Aorta (tissue), 5 donors: ENCODE measurements around the gene ERGIC1. TPM values are rescaled to one million over a fixed set of nuclear protein-coding genes. Genes with fewer than 3 reads are reported as not detected.

ENCODE experiments used
- ATAC-seq: fragments of 200-7000 bp; cut with Tn5 transposase; one replicate; pipeline ENCODE4 v1.9.1; 2022; ENCODE audit warnings: moderate library complexity; ENCODE audit not compliant: low FRiP score
- DNase-seq, 2 donors: peaks; one replicate each; pipeline ENCODE4 v3.0.0-alpha.2; 2020
- H3K27ac ChIP-seq, 2 donors: one replicate each; pipeline ENCODE4 v1.5.1; 2013; ENCODE audit warnings: low read length in 2 of 2, mild to moderate bottlenecking in 2 of 2, moderate library complexity in 2 of 2, control low read depth in 1 of 2, inconsistent platforms in 1 of 2, low read depth in 1 of 2
- H3K27me3 ChIP-seq, 2 donors: one replicate each; pipeline ENCODE4 v1.6.1; 2013; ENCODE audit warnings: control low read depth in 1 of 2, low read length in 1 of 2, mild to moderate bottlenecking in 1 of 2, moderate library complexity in 1 of 2; ENCODE audit not compliant: insufficient read depth in 2 of 2, control insufficient read depth in 1 of 2
- H3K36me3 ChIP-seq, 2 donors: one replicate each; pipeline ENCODE4 v1.6.1; 2013; ENCODE audit warnings: control low read depth in 1 of 2, low read length in 1 of 2, mild to moderate bottlenecking in 1 of 2; ENCODE audit not compliant: insufficient read depth in 2 of 2, control insufficient read depth in 1 of 2
- H3K4me1 ChIP-seq, 2 donors: one replicate each; pipeline ENCODE4 v1.6.1; 2013; ENCODE audit warnings: low read length in 2 of 2, control low read depth in 1 of 2, mild to moderate bottlenecking in 1 of 2, moderate library complexity in 1 of 2; ENCODE audit not compliant: insufficient read depth in 2 of 2, control insufficient read depth in 1 of 2
- H3K4me3 ChIP-seq, 2 donors: one replicate each; pipeline ENCODE4 v1.5.1; 2013; ENCODE audit warnings: low read length in 2 of 2, control low read depth in 1 of 2, mild to moderate bottlenecking in 1 of 2
- H3K9me3 ChIP-seq: one replicate; pipeline ENCODE4 v1.6.1; 2013; ENCODE audit warnings: mild to moderate bottlenecking, low read length; ENCODE audit not compliant: control insufficient read depth
- WGBS, 2 donors: extraction: QIAGEN DNeasy Blood & Tissue Kit; methylation state at CpG; one replicate each; pipeline ENCODE4 v1.1.7; 2013; 5-methylcytosine and 5-hydroxymethylcytosine counted together
- intact Hi-C, 2 donors: fragments of 100-400 bp; cut with DNase I; formaldehyde crosslinking; loops; one replicate each; pipeline versions ENCODE4 v1.14.2 to v1.15.0; 2022
- polyA plus RNA-seq, 2 donors: library from polyadenylated mRNA; stranded (reverse); fragments of 200-250 nt; gene quantifications; one replicate each; pipeline ENCODE4 v1.2.3, GENCODE V29; 2013
- total RNA-seq, 2 donors: library from RNA; stranded (reverse); fragmentation: NEBNext Ultra II Directional; extraction: Animal tissue kit (Norgen Biotek cat#: 25700); gene quantifications; one replicate each; pipeline ENCODE4 v1.2.1, GENCODE V29; 2021
- donor health status: healthy with polysubstance abuse.
- donor health status: Bipolar disorder and iron deficiency.
- donor health status: DM: no; HTN: no; CAD: no.
- donor health status: DM: no; HTN: no; CAD: no.
- donor health status: DM: yes; HTN: yes; CAD: no.

Gene ERGIC1
- total and polyA plus RNA-seq, 4 donors = 122 to 170 (median 130) TPM

GRCh38 chr5:172981931-172982330, 147.9 kb downstream of the ERGIC1 start:
- DNase-seq (no peak), ATAC-seq (no peak)
- intact Hi-C loops = loop anchor here (2.0 to 10.0 kb wide), 6 partner anchors 75 to 303 kb away; partner anchors contain the start of genes BNIP1 (in 2 of the 2) and CREBRF (in 2 of the 2)
- peaks cover 0 to 3% of the 10 kb centered on the region in 2 donors for H3K36me3 ChIP-seq
- H3K27me3 ChIP-seq = no peaks in the 10 kb centered on the region
- H3K27ac ChIP-seq = no peak overlapping the region
- WGBS, 2 donors = 91 to 93% methylated on average over 7 of the region's 7 CpGs
- H3K4me1 ChIP-seq = peaks cover 0 to 3% of the 10 kb centered on the region in 2 donors
- H3K9me3 ChIP-seq = no peaks in the 10 kb centered on the region
- no peak overlapping the region for H3K4me3 ChIP-seq

DNA sequence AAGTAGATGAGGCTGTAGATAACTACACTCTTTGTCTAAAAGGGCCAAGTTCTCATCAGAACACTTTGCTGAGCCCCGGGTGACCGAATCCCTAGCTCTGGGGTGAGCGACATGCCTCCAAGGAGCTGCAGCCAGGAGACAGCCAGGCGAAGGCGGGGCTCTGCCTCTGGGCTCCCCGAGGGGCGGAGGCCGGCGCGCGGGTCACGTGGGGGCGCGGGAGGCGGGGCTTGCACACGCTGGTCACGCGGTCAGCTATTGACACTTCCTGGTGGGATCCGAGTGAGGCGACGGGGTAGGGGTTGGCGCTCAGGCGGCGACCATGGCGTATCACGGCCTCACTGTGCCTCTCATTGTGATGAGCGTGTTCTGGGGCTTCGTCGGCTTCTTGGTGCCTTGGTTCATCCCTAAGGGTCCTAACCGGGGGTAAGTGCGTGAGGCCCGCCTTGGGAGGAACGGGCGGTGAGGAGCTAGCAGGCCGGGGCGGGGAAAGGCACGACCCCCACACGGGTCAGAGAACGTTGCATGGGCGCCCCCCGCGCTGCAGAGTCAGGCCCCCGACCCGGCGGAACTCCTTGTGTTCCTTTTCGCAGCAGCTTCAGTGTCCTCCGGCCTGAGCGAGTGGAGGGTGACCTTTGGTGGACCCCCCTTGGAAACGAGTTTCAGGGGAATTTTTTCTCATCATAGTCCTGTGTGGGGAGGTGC, 149.6 kb downstream of the ERGIC1 start, which contains the start of gene ATP6V0E1:
ATP6V0E1 (plus strand) TSS at position 230 of the 702 bp plus-strand sequence; CDS start at position 320, 90 bp downstream.
- intact Hi-C loops = loop anchor here (2.0 to 10.0 kb wide), 6 partner anchors 73 to 301 kb away; partner anchors contain the start of genes BNIP1 (in 2 of the 2) and CREBRF (in 2 of the 2)
- peak within 1 kb of the TSS; percentile 38 to 48 for H3K27ac ChIP-seq
- DNase-seq (peak; percentile 98 to 99), ATAC-seq (peak; percentile 99)
- peaks cover 0 to 3% of the 10 kb centered on the region in 2 donors for H3K4me1 ChIP-seq
- H3K9me3 ChIP-seq = no peaks in the 10 kb centered on the region
- H3K36me3 ChIP-seq = peaks cover 0 to 3% of the 10 kb centered on the region in 2 donors
- 1% methylated on average over 49 of the region's 49 CpGs for WGBS, 2 donors
- H3K4me3 ChIP-seq = peak within 1 kb of the TSS; percentile 39 to 72
- H3K27me3 ChIP-seq = no peaks in the 10 kb centered on the region

GRCh38 chr5:172984244-172984953, 150.3 kb downstream of the ERGIC1 start:
- no peaks in the 10 kb centered on the region for H3K9me3 ChIP-seq
- peak; percentile 82 to 87 for DNase-seq
- no peaks in the 10 kb centered on the region for H3K27me3 ChIP-seq
- ATAC-seq = peak; percentile 87
- peak overlapping the region; percentile 39 to 72 for H3K4me3 ChIP-seq
- H3K4me1 ChIP-seq = peaks cover 0 to 3% of the 10 kb centered on the region in 2 donors
- intact Hi-C loops = loop anchor here (5.0 to 10.0 kb wide), 5 partner anchors 73 to 300 kb away; partner anchors contain the start of genes BNIP1 (in 2 of the 2) and CREBRF (in 1 of the 2)
- WGBS, 2 donors = 1 to 2% methylated on average over 15 of the region's 15 CpGs
- peak overlapping the region; percentile 38 to 48 for H3K27ac ChIP-seq
- H3K36me3 ChIP-seq = peaks cover 0 to 3% of the 10 kb centered on the region in 2 donors

DNA sequence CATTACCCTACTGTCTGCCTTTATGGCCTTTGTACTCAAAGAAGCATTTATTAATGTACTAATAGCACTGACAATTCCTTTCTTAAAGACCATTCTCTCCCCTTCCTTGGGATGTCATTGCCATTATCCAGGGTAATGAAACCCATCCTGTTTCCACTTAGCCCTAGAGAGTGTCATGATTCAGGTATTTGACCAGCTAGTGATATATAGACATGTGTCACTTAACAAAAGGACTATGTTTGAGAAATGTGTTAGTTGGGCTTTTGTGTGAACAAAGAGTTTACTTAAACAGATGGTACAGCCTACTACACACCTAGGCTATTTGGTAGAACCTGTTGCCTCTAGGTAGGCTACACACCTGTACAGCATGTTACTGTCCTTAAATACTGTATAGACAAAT, 151.5 kb downstream of the ERGIC1 start:
- no peak for ATAC-seq
- Histone ChIP-seq H3K36me3 (peaks cover 0 to 3% of the 10 kb centered on the region in 2 donors), H3K4me1 (peaks cover 0 to 3% of the 10 kb centered on the region in 2 donors), H3K27me3 (no peaks in the 10 kb centered on the region), H3K27ac (no peak overlapping the region), H3K4me3 (no peak overlapping the region), H3K9me3 (no peaks in the 10 kb centered on the region)
- intact Hi-C loops = loop anchor here (10.0 kb wide), 2 partner anchors 159 to 299 kb away; partner anchors contain the start of gene BNIP1 (in 1 of the 2)
- DNase-seq = no peak

DNA sequence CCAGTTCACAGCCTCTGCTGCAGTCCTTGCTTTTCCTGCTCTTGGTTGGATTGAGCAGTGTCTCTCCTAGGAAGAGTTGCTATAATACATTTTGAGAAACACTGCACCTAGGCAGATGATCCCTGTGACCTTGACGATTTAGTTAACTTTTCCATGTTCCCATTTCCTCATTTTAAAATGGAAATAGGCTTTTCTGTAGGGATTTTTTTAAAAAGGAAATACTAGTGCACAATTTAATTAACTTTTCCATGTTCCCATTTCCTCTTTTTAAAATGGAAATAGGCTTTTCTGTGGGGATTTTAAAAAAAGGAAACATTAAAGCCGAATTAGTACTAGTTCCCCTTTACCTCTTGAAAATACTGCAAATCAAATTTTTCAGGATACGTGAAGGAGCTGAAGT, 154.2 kb downstream of the ERGIC1 start:
- intact Hi-C loops = loop anchor here (10.0 kb wide), 2 partner anchors 157 to 297 kb away; partner anchors contain the start of gene BNIP1 (in 1 of the 2)
- Histone ChIP-seq H3K27ac (no peak overlapping the region), H3K4me1 (peaks cover 0 to 3% of the 10 kb centered on the region in 2 donors), H3K36me3 (peaks cover 0 to 4% of the 10 kb centered on the region in 2 donors), H3K9me3 (no peaks in the 10 kb centered on the region), H3K27me3 (no peaks in the 10 kb centered on the region), H3K4me3 (no peak overlapping the region)
- no peak for DNase-seq
- 76 to 80% methylated on average over 3 of the region's 3 CpGs for WGBS, 2 donors
- no peak for ATAC-seq

- H3K4me1 ChIP-seq = no peaks in the 10 kb centered on the region
- H3K4me3 ChIP-seq = no peak overlapping the region
- WGBS, 2 donors = 93 to 96% methylated on average over 8 of the region's 8 CpGs
- ATAC-seq (no peak), DNase-seq (no peak)
- H3K36me3 ChIP-seq = peaks cover 0 to 6% of the 10 kb centered on the region in 2 donors
- H3K27me3 ChIP-seq = no peaks in the 10 kb centered on the region
- no peaks in the 10 kb centered on the region for H3K9me3 ChIP-seq
- intact Hi-C loops = no loop called here
- H3K27ac ChIP-seq = no peak overlapping the region
Measured at GRCh38 chr5:172990776-172991175, 156.7 kb downstream of the ERGIC1 start.

DNA sequence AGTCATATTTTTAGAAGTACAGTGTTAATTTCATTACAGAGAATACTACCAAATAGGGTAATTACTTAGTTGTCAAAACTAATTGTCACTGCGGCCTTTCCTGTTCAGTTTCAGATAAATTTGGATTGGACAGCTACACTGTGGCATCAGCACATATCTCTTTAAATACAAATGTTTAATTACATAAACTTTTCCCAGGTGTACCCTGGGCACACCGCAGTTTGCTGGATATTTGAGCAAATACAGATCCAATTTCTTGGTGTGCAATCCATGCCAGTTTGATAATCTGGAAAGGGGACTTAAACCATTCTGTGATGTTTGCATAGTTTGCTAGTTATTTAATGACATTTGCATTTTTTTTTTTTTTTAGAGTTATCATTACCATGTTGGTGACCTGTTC, 160.4 kb downstream of the ERGIC1 start:
- no peak overlapping the region for H3K4me3 ChIP-seq
- H3K27me3 ChIP-seq = no peaks in the 10 kb centered on the region
- H3K9me3 ChIP-seq = no peaks in the 10 kb centered on the region
- intact Hi-C loops = no loop called here
- ATAC-seq = no peak
- WGBS, 2 donors = 94 to 97% methylated on average over 2 of the region's 2 CpGs
- no peak for DNase-seq
- H3K36me3 ChIP-seq = peaks cover 0 to 3% of the 10 kb centered on the region in 2 donors
- H3K27ac ChIP-seq = no peak overlapping the region
- H3K4me1 ChIP-seq = no peaks in the 10 kb centered on the region

GRCh38 chr5:172999372-172999973, 165.4 kb downstream of the ERGIC1 start:
- H3K4me1 ChIP-seq = no peaks in the 10 kb centered on the region
- H3K27ac ChIP-seq = peak overlapping the region in 1 of 2 donors; percentile 10
- H3K4me3 ChIP-seq = no peak overlapping the region
- intact Hi-C loops = no loop called here
- H3K36me3 ChIP-seq = peaks cover 0 to 2% of the 10 kb centered on the region in 2 donors
- ATAC-seq (no peak), DNase-seq (no peak)
- no peaks in the 10 kb centered on the region for H3K27me3 ChIP-seq
- no peaks in the 10 kb centered on the region for H3K9me3 ChIP-seq
- 72 to 86% methylated on average over 3 of the region's 3 CpGs for WGBS, 2 donors
